B cell (primary cell): ENCODE measurements around the gene INPP1.

Experiments used
- EZH2 ChIP-seq: IDR thresholded peaks from 2 replicates; pipeline ENCODE4 v1.6.1; 2012; ENCODE audit warnings: borderline replicate concordance, low read depth, mild to moderate bottlenecking, moderate library complexity, low read length; ENCODE audit not compliant: insufficient read depth, poor library complexity, severe bottlenecking
- TF ChIP-seq, protein P1 (sequence below): fragments of 200-600 bp; IDR thresholded peaks from one replicate; pipeline ENCODE4 v1.8.0; 2022; ENCODE audit warnings: antibody characterized with exemption, mild to moderate bottlenecking

DNA sequence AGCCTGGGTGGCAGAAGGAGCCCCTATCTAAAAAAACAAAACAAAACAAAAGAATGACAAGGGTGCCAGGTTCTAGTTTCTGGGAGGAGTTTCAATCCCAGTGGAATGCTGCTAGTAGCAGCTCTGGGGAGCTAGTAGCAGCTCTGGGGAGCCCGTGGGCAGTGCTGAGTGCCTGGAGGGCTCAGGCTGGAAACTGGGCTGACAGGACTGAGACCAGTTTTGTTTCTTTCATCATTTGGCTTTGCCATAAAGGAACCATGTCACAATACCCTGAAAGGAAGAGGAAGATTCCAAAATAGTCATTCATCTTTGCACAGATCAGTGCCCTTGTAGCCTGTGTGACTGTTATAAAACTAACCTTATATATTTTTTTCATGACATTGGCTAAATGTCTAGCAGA lies 75.3 kb downstream of the INPP1 start:
- TF ChIP-seq, protein P1, sequence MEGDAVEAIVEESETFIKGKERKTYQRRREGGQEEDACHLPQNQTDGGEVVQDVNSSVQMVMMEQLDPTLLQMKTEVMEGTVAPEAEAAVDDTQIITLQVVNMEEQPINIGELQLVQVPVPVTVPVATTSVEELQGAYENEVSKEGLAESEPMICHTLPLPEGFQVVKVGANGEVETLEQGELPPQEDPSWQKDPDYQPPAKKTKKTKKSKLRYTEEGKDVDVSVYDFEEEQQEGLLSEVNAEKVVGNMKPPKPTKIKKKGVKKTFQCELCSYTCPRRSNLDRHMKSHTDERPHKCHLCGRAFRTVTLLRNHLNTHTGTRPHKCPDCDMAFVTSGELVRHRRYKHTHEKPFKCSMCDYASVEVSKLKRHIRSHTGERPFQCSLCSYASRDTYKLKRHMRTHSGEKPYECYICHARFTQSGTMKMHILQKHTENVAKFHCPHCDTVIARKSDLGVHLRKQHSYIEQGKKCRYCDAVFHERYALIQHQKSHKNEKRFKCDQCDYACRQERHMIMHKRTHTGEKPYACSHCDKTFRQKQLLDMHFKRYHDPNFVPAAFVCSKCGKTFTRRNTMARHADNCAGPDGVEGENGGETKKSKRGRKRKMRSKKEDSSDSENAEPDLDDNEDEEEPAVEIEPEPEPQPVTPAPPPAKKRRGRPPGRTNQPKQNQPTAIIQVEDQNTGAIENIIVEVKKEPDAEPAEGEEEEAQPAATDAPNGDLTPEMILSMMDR = no peak
- TF ChIP-seq EZH2 = no peak
